ENCODE data around the gene FGGY.

DNA sequence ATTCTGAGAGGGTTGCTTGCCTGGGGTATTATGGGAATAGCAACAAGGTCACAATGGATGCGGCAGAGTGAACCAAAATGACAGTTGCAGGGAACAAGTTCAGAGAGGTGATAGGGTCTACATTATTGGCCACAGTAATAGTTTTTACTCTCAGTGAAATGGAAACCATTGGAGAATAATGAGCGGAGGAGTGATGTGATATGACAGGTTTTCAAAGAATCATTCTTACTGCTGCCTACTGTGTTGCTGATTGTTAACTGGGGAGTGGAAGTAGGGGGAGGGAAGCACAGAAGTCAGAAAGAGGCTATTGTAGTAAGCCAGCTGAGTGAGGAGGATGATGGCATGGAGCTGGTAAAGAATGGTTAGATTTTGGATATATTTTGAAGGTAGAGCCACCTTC lies 322.7 kb downstream of the FGGY start:
- TF ChIP-seq, protein P1, sequence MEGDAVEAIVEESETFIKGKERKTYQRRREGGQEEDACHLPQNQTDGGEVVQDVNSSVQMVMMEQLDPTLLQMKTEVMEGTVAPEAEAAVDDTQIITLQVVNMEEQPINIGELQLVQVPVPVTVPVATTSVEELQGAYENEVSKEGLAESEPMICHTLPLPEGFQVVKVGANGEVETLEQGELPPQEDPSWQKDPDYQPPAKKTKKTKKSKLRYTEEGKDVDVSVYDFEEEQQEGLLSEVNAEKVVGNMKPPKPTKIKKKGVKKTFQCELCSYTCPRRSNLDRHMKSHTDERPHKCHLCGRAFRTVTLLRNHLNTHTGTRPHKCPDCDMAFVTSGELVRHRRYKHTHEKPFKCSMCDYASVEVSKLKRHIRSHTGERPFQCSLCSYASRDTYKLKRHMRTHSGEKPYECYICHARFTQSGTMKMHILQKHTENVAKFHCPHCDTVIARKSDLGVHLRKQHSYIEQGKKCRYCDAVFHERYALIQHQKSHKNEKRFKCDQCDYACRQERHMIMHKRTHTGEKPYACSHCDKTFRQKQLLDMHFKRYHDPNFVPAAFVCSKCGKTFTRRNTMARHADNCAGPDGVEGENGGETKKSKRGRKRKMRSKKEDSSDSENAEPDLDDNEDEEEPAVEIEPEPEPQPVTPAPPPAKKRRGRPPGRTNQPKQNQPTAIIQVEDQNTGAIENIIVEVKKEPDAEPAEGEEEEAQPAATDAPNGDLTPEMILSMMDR (IDR thresholded peaks at IDR 0.05; ENCODE audit: extremely low read depth in 1 of 2, insufficient read depth in 1 of 2, low read depth in 1 of 2, low read length in 2 of 2): no peak
- TF ChIP-seq POLR2A (IDR thresholded peaks at IDR 0.05; ENCODE audit: low read depth, low read length) (no peak), FOS (IDR thresholded peaks at IDR 0.05; ENCODE audit: borderline replicate concordance, insufficient read depth, low read length) (no peak), POLR2AphosphoS5 (IDR thresholded peaks at IDR 0.05; ENCODE audit: insufficient read depth, low read depth, low read length) (no peak), EZH2 (IDR thresholded peaks at IDR 0.05; ENCODE audit: borderline replicate concordance, low read depth, low read length, severe bottlenecking) (no peak)
- TF ChIP-seq, protein P2, sequence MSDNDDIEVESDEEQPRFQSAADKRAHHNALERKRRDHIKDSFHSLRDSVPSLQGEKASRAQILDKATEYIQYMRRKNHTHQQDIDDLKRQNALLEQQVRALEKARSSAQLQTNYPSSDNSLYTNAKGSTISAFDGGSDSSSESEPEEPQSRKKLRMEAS (IDR thresholded peaks at IDR 0.05; ENCODE audit: insufficient read depth, insufficient read length): no peak

Measured in endothelial cell of umbilical vein (primary cell).